Erythroblast (primary cell): Measurements from ENCODE around the gene SEMA7A.
A peak's percentile ranks its signal among the peaks of the same experiment; 100 is the strongest.

Experiments
- GATA1 ChIP-seq: IDR thresholded peaks from 2 replicates; pipeline ENCODE4 v1.6.1; 2011; ENCODE audit warnings: low read depth, mild to moderate bottlenecking, control low read depth, low read length, moderate library complexity
- POLR2A ChIP-seq: IDR thresholded peaks from 2 replicates; pipeline ENCODE4 v1.6.1; 2011; ENCODE audit warnings: mild to moderate bottlenecking, low read length

GRCh38 chr15:74400915-74401757 is 32.6 kb downstream of the SEMA7A start:
- TF ChIP-seq POLR2A (peak; percentile 35), GATA1 (no peak)
